HL-60/S4 treated with phorbol 12-myristate 13-acetate at 8.2 ng/mL for 4 days and 3 days (cell line): ENCODE measurements around the gene RASL10A.
"Not testable (repeated sequence)": the region's sequence is repeated elsewhere in the genome, so short reads cannot be mapped to it uniquely, and the experiment has no call there.

Experiments used
- in situ Hi-C: fragments of 300-500 bp; cut with MboI; formaldehyde crosslinking; loops from 2 replicates; pipeline ENCODE4 v1.15.0; 2022; ENCODE audit warnings: low sequenced_read_pairs

The RASL10A gene

GRCh38 chr22:29315286-29316140 lies at the start of gene RASL10A:
RASL10A (minus strand) TSS chr22:29315697; CDS start chr22:29315246, 451 bp downstream.
- in situ Hi-C loops = no loop called here

- in situ Hi-C loops = no loop called here
Measured at GRCh38 chr22:29359469-29359868, 44.0 kb upstream of the RASL10A start.

- in situ Hi-C loops = not testable (repeated sequence)
Measured at GRCh38 chr22:29357193-29357890, 41.8 kb upstream of the RASL10A start.

GRCh38 chr22:29353860-29354259 lies 38.4 kb upstream of the RASL10A start:
- in situ Hi-C loops = no loop called here

GRCh38 chr22:29353286-29353685 lies 37.8 kb upstream of the RASL10A start:
- in situ Hi-C loops = no loop called here

GRCh38 chr22:29352778-29353177 lies 37.3 kb upstream of the RASL10A start:
- in situ Hi-C loops = no loop called here

- in situ Hi-C loops = no loop called here
Measured at GRCh38 chr22:29351891-29352290, 36.4 kb upstream of the RASL10A start.

GRCh38 chr22:29351042-29351441 lies 35.5 kb upstream of the RASL10A start:
- in situ Hi-C loops = no loop called here

GRCh38 chr22:29348956-29349355 lies 33.5 kb upstream of the RASL10A start:
- in situ Hi-C loops = no loop called here

GRCh38 chr22:29348041-29348440 lies 32.5 kb upstream of the RASL10A start:
- in situ Hi-C loops = no loop called here

- in situ Hi-C loops = no loop called here
Measured at GRCh38 chr22:29346659-29347058, 31.2 kb upstream of the RASL10A start.

GRCh38 chr22:29345932-29346331 lies 30.4 kb upstream of the RASL10A start:
- in situ Hi-C loops = no loop called here

- in situ Hi-C loops = not testable (repeated sequence)
Measured at GRCh38 chr22:29344889-29345288, 29.4 kb upstream of the RASL10A start.

GRCh38 chr22:29344137-29344536 lies 28.6 kb upstream of the RASL10A start:
- in situ Hi-C loops = no loop called here

GRCh38 chr22:29343313-29343805 lies 27.9 kb upstream of the RASL10A start:
- in situ Hi-C loops = no loop called here

- in situ Hi-C loops = no loop called here
Measured at GRCh38 chr22:29342577-29343312, 27.2 kb upstream of the RASL10A start.

- in situ Hi-C loops = no loop called here
Measured at GRCh38 chr22:29342177-29342576, 26.7 kb upstream of the RASL10A start.

GRCh38 chr22:29341849-29342127 lies 26.3 kb upstream of the RASL10A start:
- in situ Hi-C loops = no loop called here

GRCh38 chr22:29341056-29341848 lies 25.8 kb upstream of the RASL10A start:
- in situ Hi-C loops = no loop called here

GRCh38 chr22:29340566-29340965 lies 25.1 kb upstream of the RASL10A start:
- in situ Hi-C loops = no loop called here
